NCI-H2171 (cell line): ENCODE data around the gene CPXM1.

Experiments
- DNase-seq: peaks from one replicate; lab custom pipeline; 2025; lab: John Stamatoyannopoulos, UW

The CPXM1 gene

GRCh38 chr20:2748551-2749342 is 51.7 kb downstream of the CPXM1 start:
- DNase-seq: no peak

- no peak for DNase-seq
Measured at GRCh38 chr20:2747676-2748235, 52.7 kb downstream of the CPXM1 start.

GRCh38 chr20:2746636-2747265 is 53.7 kb downstream of the CPXM1 start:
- no peak for DNase-seq

- no peak for DNase-seq
Measured at GRCh38 chr20:2745936-2746635, 54.3 kb downstream of the CPXM1 start.

- DNase-seq: no peak
Measured at GRCh38 chr20:2745060-2745910, 55.1 kb downstream of the CPXM1 start.
